Fibroblast of lung (primary cell): Measurements from ENCODE around the gene CD320. TPM values are rescaled to one million over a fixed set of nuclear protein-coding genes. Genes with fewer than 3 reads are reported as not detected.
A peak's percentile ranks its signal among the peaks of the same experiment; 100 is the strongest.

Source experiments
- DNase-seq, 2 donors: peaks; one replicate each; pipeline versions ENCODE4 v3.0.0 to v3.0.0-alpha.2; 2010; ENCODE audit warnings: low read depth in 2 of 2
- H2AFZ ChIP-seq: 2 replicates; pipeline ENCODE4 v1.5.1; 2012; ENCODE audit warnings: low read length, control low read depth, inconsistent platforms
- H3K27ac ChIP-seq: 2 replicates; pipeline ENCODE4 v1.5.1; 2011; ENCODE audit warnings: low read length, control low read depth; ENCODE audit not compliant: insufficient read depth
- H3K27me3 ChIP-seq: 2 replicates; pipeline ENCODE4 v1.5.1; 2011; ENCODE audit warnings: mild to moderate bottlenecking, low read length; ENCODE audit not compliant: control insufficient read depth, insufficient read depth
- H3K36me3 ChIP-seq: 2 replicates; pipeline ENCODE4 v1.5.1; 2011; ENCODE audit warnings: low read length; ENCODE audit not compliant: control insufficient read depth, insufficient read depth
- H3K4me1 ChIP-seq: 2 replicates; pipeline ENCODE4 v1.5.1; 2011; ENCODE audit warnings: low read length; ENCODE audit not compliant: control insufficient read depth, insufficient read depth; ENCODE audit errors: extremely low read depth
- H3K4me2 ChIP-seq: 2 replicates; pipeline ENCODE4 v1.5.1; 2011; ENCODE audit warnings: low read length, control low read depth; ENCODE audit not compliant: insufficient read depth; ENCODE audit errors: extremely low read depth
- H3K4me3 ChIP-seq, 4 experiments: fragments of 200-600 bp in 1 of 4; sonication (generic) in 1 of 4; replicated peaks in 1 of 4; 2 replicates each; pipeline ENCODE4 v1.5.1; 2011 to 2016; ENCODE audit warnings: low read length in 4 of 4, low read depth in 3 of 4, mild to moderate bottlenecking in 3 of 4, control low read depth in 2 of 4, inconsistent platforms in 1 of 4, mixed read lengths in 1 of 4; ENCODE audit not compliant: insufficient read depth in 1 of 4; ENCODE audit errors: control extremely low read depth in 1 of 4
- H3K79me2 ChIP-seq: 2 replicates; pipeline ENCODE4 v1.5.1; 2012; ENCODE audit warnings: mild to moderate bottlenecking, low read length, inconsistent platforms; ENCODE audit not compliant: control insufficient read depth, insufficient read depth
- H3K9ac ChIP-seq: 2 replicates; pipeline ENCODE4 v1.5.1; 2011; ENCODE audit warnings: mild to moderate bottlenecking, low read length, control low read depth; ENCODE audit not compliant: insufficient read depth
- H3K9me3 ChIP-seq: 2 replicates; pipeline ENCODE4 v1.5.1; 2012; ENCODE audit warnings: low read depth, low read length; ENCODE audit not compliant: control insufficient read depth, insufficient read depth
- H4K20me1 ChIP-seq: 2 replicates; pipeline ENCODE4 v1.5.1; 2011; ENCODE audit warnings: low read length; ENCODE audit not compliant: control insufficient read depth, insufficient read depth; ENCODE audit errors: extremely low read depth
- CTCF ChIP-seq, 2 donors: IDR thresholded peaks in 1 of 2; conservative IDR thresholded peaks in 1 of 2; 1 replicate in 1 of 2; 2 replicates in 1 of 2; pipeline ENCODE4 v1.5.1; 2011 to 2012; ENCODE audit warnings: low read length in 2 of 2, control low read depth in 1 of 2, inconsistent platforms in 1 of 2, low read depth in 1 of 2, mild to moderate bottlenecking in 1 of 2
- EZH2 ChIP-seq: IDR thresholded peaks from 2 replicates; pipeline ENCODE4 v1.5.1; 2012; ENCODE audit warnings: low read length, control low read depth, mild to moderate bottlenecking; ENCODE audit errors: missing control alignments
- polyA plus RNA-seq, 2 donors: library from polyadenylated mRNA; depleted of rRNA in 1 of 2; stranded (reverse) in 1 of 2; unstranded in 1 of 2; fragments of >200 nt; gene quantifications; 2 replicates each; pipeline ENCODE4 v1.2.1, GENCODE V29; 2011 to 2012; ENCODE audit warnings: missing spikeins in 1 of 2
- total RNA-seq: library from RNA; depleted of rRNA; stranded (reverse); fragments of >200 nt; gene quantifications from 2 replicates; pipeline ENCODE4 v1.2.1, GENCODE V29; 2014

The CD320 gene
- total and polyA plus RNA-seq, 2 donors (not counting 1 experiment from before 2014, with no cell fraction given) = 13.9 to 22.6 TPM

- no peaks in the 10 kb centered on the region for H3K27me3 ChIP-seq
- no peak for TF ChIP-seq CTCF (conservative IDR thresholded peaks at IDR 0.05 in 1 of 2, IDR thresholded peaks at IDR 0.05 in 1 of 2; ENCODE audit: low read depth in 1 of 2, low read length in 2 of 2)
- no peak for TF ChIP-seq EZH2
Observed at GRCh38 chr19:8311461-8312260, 3.5 kb upstream of the CD320 start.

GRCh38 chr19:8310342-8311055 is 2.3 kb upstream of the CD320 start:
- Histone ChIP-seq H3K9ac (no peak overlapping the region), H3K9me3 (no peaks in the 10 kb centered on the region), H3K27me3 (no peaks in the 10 kb centered on the region), H2AFZ (no peak overlapping the region), H3K4me1 (peaks cover 9% of the 10 kb centered on the region), H4K20me1 (no peaks in the 10 kb centered on the region), H3K4me3 (no peak overlapping the region), H3K36me3 (peaks cover 9% of the 10 kb centered on the region), H3K79me2 (no peaks in the 10 kb centered on the region), H3K4me2 (no peak overlapping the region), H3K27ac (no peak overlapping the region)
- TF ChIP-seq EZH2 = no peak
- no peak for TF ChIP-seq CTCF (conservative IDR thresholded peaks at IDR 0.05 in 1 of 2, IDR thresholded peaks at IDR 0.05 in 1 of 2; ENCODE audit: low read depth in 1 of 2, low read length in 2 of 2)
- DNase-seq = no peak

More at GRCh38 chr19:8311461-8312260, 3.5 kb upstream of the CD320 start:
- Histone ChIP-seq H2AFZ (no peak overlapping the region), H3K4me2 (no peak overlapping the region), H3K4me3 (no peak overlapping the region), H3K36me3 (peaks cover 10% of the 10 kb centered on the region), H3K9ac (no peak overlapping the region), H3K27ac (no peak overlapping the region), H3K9me3 (no peaks in the 10 kb centered on the region), H3K79me2 (no peaks in the 10 kb centered on the region), H4K20me1 (no peaks in the 10 kb centered on the region), H3K4me1 (peaks cover 9% of the 10 kb centered on the region)
- DNase-seq = no peak

GRCh38 chr19:8308891-8309291 is 733 bp upstream of the CD320 start:
- no peak for DNase-seq
- Histone ChIP-seq H3K36me3 (peaks cover 7% of the 10 kb centered on the region), H3K27ac (peak overlapping the region; percentile 43), H3K9me3 (no peaks in the 10 kb centered on the region), H3K4me1 (peaks cover 9% of the 10 kb centered on the region), H3K27me3 (no peaks in the 10 kb centered on the region), H3K4me3 (peak overlapping the region in 2 of 4 experiments; percentile 60 to 65), H4K20me1 (no peaks in the 10 kb centered on the region), H2AFZ (no peak overlapping the region), H3K9ac (no peak overlapping the region), H3K4me2 (peak overlapping the region; percentile 87), H3K79me2 (no peaks in the 10 kb centered on the region)
- TF ChIP-seq EZH2 (no peak), CTCF (conservative IDR thresholded peaks at IDR 0.05 in 1 of 2, IDR thresholded peaks at IDR 0.05 in 1 of 2; ENCODE audit: low read depth in 1 of 2, low read length in 2 of 2) (no peak)
